Liver (tissue), 9 donors: ENCODE data around the gene MYO1B. TPM values are rescaled to one million over a fixed set of nuclear protein-coding genes. Genes with fewer than 3 reads are reported as not detected.

ENCODE experiments used
- DNase-seq: peaks from one replicate; pipeline ENCODE4 v3.0.0-alpha.2; 2017; ENCODE audit warnings: low spot score
- H3K27ac ChIP-seq, 2 donors: one replicate each; pipeline ENCODE4 v1.7.0; 2013; ENCODE audit warnings: inconsistent platforms in 2 of 2, low read length in 2 of 2, control low read depth in 1 of 2, low read depth in 1 of 2, mild to moderate bottlenecking in 1 of 2
- H3K27me3 ChIP-seq, 4 donors: one replicate each; pipeline versions ENCODE4 v1.6.1 to v1.7.0; 2013; ENCODE audit warnings: low read length in 3 of 4, inconsistent platforms in 1 of 4, mild to moderate bottlenecking in 1 of 4, moderate library complexity in 1 of 4; ENCODE audit not compliant: control insufficient read depth in 4 of 4, insufficient read depth in 4 of 4
- H3K36me3 ChIP-seq, 4 donors: one replicate each; pipeline versions ENCODE4 v1.6.1 to v1.7.0; 2013; ENCODE audit warnings: low read length in 3 of 4, mild to moderate bottlenecking in 3 of 4, low read depth in 1 of 4, moderate library complexity in 1 of 4; ENCODE audit not compliant: control insufficient read depth in 4 of 4, insufficient read depth in 3 of 4
- H3K4me1 ChIP-seq, 4 donors: one replicate each; pipeline versions ENCODE4 v1.6.1 to v1.7.0; 2013; ENCODE audit warnings: low read length in 3 of 4, mild to moderate bottlenecking in 3 of 4, moderate library complexity in 1 of 4; ENCODE audit not compliant: control insufficient read depth in 4 of 4, insufficient read depth in 4 of 4
- H3K4me3 ChIP-seq, 3 donors: one replicate each; pipeline versions ENCODE4 v1.6.1 to v1.7.0; 2013; ENCODE audit warnings: low read length in 3 of 3, control low read depth in 1 of 3, low read depth in 1 of 3, mild to moderate bottlenecking in 1 of 3
- H3K9ac ChIP-seq, 2 donors: one replicate each; pipeline ENCODE4 v1.7.0; 2013; ENCODE audit warnings: low read length in 2 of 2, mild to moderate bottlenecking in 2 of 2, moderate library complexity in 2 of 2, control low read depth in 1 of 2, low read depth in 1 of 2
- H3K9me3 ChIP-seq, 4 donors: one replicate each; pipeline versions ENCODE4 v1.6.1 to v1.7.0; 2013; ENCODE audit warnings: low read length in 3 of 4; ENCODE audit not compliant: control insufficient read depth in 4 of 4
- ATF3 ChIP-seq: IDR thresholded peaks from 2 replicates; pipeline ENCODE4 v1.6.1; 2016; ENCODE audit warnings: antibody characterized with exemption
- CTCF ChIP-seq: fragments of 150-350 bp; IDR thresholded peaks from 2 replicates; pipeline ENCODE4 v1.5.1; 2017; ENCODE audit warnings: improper control_type of control experiment, low read depth, low read length; ENCODE audit not compliant: missing input control
- EGR1 ChIP-seq, 2 donors: IDR thresholded peaks; 2 replicates each; pipeline ENCODE4 v1.6.1; 2016 to 2018; ENCODE audit warnings: antibody characterized with exemption in 2 of 2, low read depth in 2 of 2
- FOXA1 ChIP-seq: IDR thresholded peaks from 2 replicates; pipeline ENCODE4 v1.6.1; 2016; ENCODE audit warnings: antibody characterized with exemption
- FOXA2 ChIP-seq: IDR thresholded peaks from 2 replicates; pipeline ENCODE4 v1.6.1; 2016; ENCODE audit warnings: antibody characterized with exemption
- GABPA ChIP-seq, 2 donors: IDR thresholded peaks in 1 of 2; conservative IDR thresholded peaks in 1 of 2; 2 replicates each; pipeline ENCODE4 v1.6.1; 2016; ENCODE audit warnings: antibody characterized with exemption in 2 of 2, mild to moderate bottlenecking in 1 of 2, moderate library complexity in 1 of 2
- HNF4A ChIP-seq, 2 donors: conservative IDR thresholded peaks; 2 replicates each; pipeline ENCODE4 v1.6.1; 2016; ENCODE audit warnings: antibody characterized with exemption in 2 of 2, mild to moderate bottlenecking in 2 of 2
- HNF4G ChIP-seq: IDR thresholded peaks from 2 replicates; pipeline ENCODE4 v1.6.1; 2016; ENCODE audit warnings: antibody characterized with exemption
- JUND ChIP-seq, 2 donors: IDR thresholded peaks; 2 replicates each; pipeline ENCODE4 v1.6.1; 2016; ENCODE audit warnings: antibody characterized with exemption in 2 of 2
- MAX ChIP-seq: IDR thresholded peaks from 2 replicates; pipeline ENCODE4 v1.6.1; 2016; ENCODE audit warnings: antibody characterized with exemption
- NR2F2 ChIP-seq: IDR thresholded peaks from 2 replicates; pipeline ENCODE4 v1.6.1; 2016; ENCODE audit warnings: antibody characterized with exemption
- RAD21 ChIP-seq, 2 donors: IDR thresholded peaks; 2 replicates each; pipeline ENCODE4 v1.6.1; 2016; ENCODE audit warnings: antibody characterized with exemption in 2 of 2, mild to moderate bottlenecking in 2 of 2
- RXRA ChIP-seq, 2 donors: IDR thresholded peaks; 2 replicates each; pipeline ENCODE4 v1.6.1; 2017 to 2018; ENCODE audit warnings: antibody characterized with exemption in 2 of 2, mild to moderate bottlenecking in 1 of 2
- SP1 ChIP-seq: IDR thresholded peaks from 2 replicates; pipeline ENCODE4 v1.6.1; 2018; ENCODE audit warnings: antibody characterized with exemption, mild to moderate bottlenecking
- TAF1 ChIP-seq: conservative IDR thresholded peaks from 2 replicates; pipeline ENCODE4 v1.6.1; 2016; ENCODE audit warnings: antibody characterized with exemption, mild to moderate bottlenecking
- YY1 ChIP-seq: IDR thresholded peaks from 2 replicates; pipeline ENCODE4 v1.6.1; 2016; ENCODE audit warnings: antibody characterized with exemption, mild to moderate bottlenecking
- ZBTB33 ChIP-seq: IDR thresholded peaks from 2 replicates; pipeline ENCODE4 v1.6.1; 2016; ENCODE audit warnings: antibody characterized with exemption
- WGBS: extraction: QIAGEN DNeasy Blood & Tissue Kit; methylation state at CpG from one replicate; pipeline ENCODE4 v1.1.7; 2013; 5-methylcytosine and 5-hydroxymethylcytosine counted together
- polyA plus RNA-seq, 2 donors: library from polyadenylated mRNA; stranded (reverse) in 1 of 2; unstranded in 1 of 2; fragments of 200-250 nt in 1 of 2; fragments of >200 nt in 1 of 2; fragmentation: Nextera tagmentation in 1 of 2; extraction: Ambion mirVana in 1 of 2; gene quantifications; one replicate each; pipeline versions ENCODE4 v1.2.1 to v1.2.3, GENCODE V29; 2013 to 2015
- total RNA-seq, 2 donors: library from RNA; depleted of rRNA; stranded (reverse); fragments of >200 nt; gene quantifications; one replicate each; pipeline ENCODE4 v1.2.3, GENCODE V29; 2014
- TF ChIP-seq, protein P1 (sequence below): IDR thresholded peaks from 2 replicates; pipeline ENCODE4 v1.6.1; 2016; ENCODE audit warnings: antibody characterized with exemption, mild to moderate bottlenecking
- donor health status: healthy.
- donor health status: healthy.
- donor health status: healthy.
- donor health status: healthy.
- donor health status: healthy.

Gene MYO1B
- total and polyA plus RNA-seq, 4 donors, result 66.5 to 434 (median 117) TPM

DNA sequence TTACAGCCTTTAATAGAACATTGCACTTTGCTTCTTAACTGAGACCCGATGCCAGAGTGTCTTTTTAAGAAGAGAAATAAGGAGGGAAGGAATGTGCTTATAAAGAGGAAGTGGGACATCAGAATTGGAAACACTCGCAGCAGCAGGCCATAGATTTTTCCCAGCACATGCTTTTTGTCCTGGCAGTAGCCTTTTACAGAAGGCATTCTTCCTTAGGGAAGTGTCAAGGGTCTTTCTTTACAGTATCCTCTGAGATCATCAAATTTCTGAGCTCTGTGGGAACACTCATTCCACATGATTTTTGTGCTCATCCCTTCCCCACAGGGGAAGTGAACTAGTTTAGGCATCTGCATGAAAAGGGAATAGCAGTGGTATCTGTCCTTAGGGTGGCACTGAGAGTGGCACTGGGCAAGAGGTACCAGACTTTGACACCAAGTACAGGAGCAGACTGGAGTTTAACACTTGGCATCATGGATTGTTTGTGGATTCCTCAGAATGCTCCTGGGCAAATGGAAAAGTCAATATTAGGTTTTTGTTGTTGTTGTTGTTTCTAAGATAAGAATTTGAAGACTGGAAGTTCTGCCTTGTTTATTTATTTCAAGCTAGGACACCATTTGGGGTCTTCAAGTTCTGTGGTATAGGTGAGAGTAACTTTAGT lies 4.1 kb downstream of the MYO1B start:
- no peaks in the 10 kb centered on the region for H3K9me3 ChIP-seq
- TF ChIP-seq, protein P1, sequence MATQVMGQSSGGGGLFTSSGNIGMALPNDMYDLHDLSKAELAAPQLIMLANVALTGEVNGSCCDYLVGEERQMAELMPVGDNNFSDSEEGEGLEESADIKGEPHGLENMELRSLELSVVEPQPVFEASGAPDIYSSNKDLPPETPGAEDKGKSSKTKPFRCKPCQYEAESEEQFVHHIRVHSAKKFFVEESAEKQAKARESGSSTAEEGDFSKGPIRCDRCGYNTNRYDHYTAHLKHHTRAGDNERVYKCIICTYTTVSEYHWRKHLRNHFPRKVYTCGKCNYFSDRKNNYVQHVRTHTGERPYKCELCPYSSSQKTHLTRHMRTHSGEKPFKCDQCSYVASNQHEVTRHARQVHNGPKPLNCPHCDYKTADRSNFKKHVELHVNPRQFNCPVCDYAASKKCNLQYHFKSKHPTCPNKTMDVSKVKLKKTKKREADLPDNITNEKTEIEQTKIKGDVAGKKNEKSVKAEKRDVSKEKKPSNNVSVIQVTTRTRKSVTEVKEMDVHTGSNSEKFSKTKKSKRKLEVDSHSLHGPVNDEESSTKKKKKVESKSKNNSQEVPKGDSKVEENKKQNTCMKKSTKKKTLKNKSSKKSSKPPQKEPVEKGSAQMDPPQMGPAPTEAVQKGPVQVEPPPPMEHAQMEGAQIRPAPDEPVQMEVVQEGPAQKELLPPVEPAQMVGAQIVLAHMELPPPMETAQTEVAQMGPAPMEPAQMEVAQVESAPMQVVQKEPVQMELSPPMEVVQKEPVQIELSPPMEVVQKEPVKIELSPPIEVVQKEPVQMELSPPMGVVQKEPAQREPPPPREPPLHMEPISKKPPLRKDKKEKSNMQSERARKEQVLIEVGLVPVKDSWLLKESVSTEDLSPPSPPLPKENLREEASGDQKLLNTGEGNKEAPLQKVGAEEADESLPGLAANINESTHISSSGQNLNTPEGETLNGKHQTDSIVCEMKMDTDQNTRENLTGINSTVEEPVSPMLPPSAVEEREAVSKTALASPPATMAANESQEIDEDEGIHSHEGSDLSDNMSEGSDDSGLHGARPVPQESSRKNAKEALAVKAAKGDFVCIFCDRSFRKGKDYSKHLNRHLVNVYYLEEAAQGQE, result no peak
- TF ChIP-seq FOXA1 (peak; percentile 23), HNF4G (peak; percentile 90), TAF1 (no peak), SP1 (peak; percentile 83), YY1 (peak; percentile 48), ATF3 (no peak), NR2F2 (peak; percentile 49), EGR1 (IDR thresholded peaks at IDR 0.05; ENCODE audit: low read depth in 2 of 2) (peak; percentile 57 to 61), MAX (peak; percentile 58), GABPA (IDR thresholded peaks at IDR 0.05 in 1 of 2, conservative IDR thresholded peaks at IDR 0.05 in 1 of 2) (no peak), CTCF (no peak), RAD21 (IDR thresholded peaks at IDR 0.05) (peak in 1 of 2 donors; percentile 45), RXRA (IDR thresholded peaks at IDR 0.05) (peak; percentile 78 to 86), FOXA2 (peak; percentile 68), JUND (IDR thresholded peaks at IDR 0.05) (peak; percentile 73 to 80), HNF4A (conservative IDR thresholded peaks at IDR 0.05) (peak; percentile 94 to 96), ZBTB33 (no peak)
- H3K4me1 ChIP-seq, result peaks cover 17 to 65% (median 45%) of the 10 kb centered on the region in 4 donors
- no peaks in the 10 kb centered on the region for H3K27me3 ChIP-seq
- H3K27ac ChIP-seq, result peak overlapping the region; percentile 86 to 89
- no peak for DNase-seq
- H3K9ac ChIP-seq, result no peak overlapping the region
- 21% methylated on average over 2 of the region's 2 CpGs for WGBS
- H3K4me3 ChIP-seq, result no peak overlapping the region
- no peaks in the 10 kb centered on the region for H3K36me3 ChIP-seq
